Mucosa of descending colon (tissue), 3 donors: ENCODE results near the gene TRAPPC6A. TPM values are rescaled to one million over a fixed set of nuclear protein-coding genes. Genes with fewer than 3 reads are reported as not detected.

Experiments
- ATAC-seq: fragments of 200-7000 bp; cut with Tn5 transposase; one replicate; pipeline ENCODE4 v1.9.1; 2020; ENCODE audit warnings: mild to moderate bottlenecking, moderate library complexity
- DNase-seq, 3 donors: peaks; one replicate each; pipeline ENCODE4 v3.0.0-alpha.2; 2020
- H3K36me3 ChIP-seq: fragments of 200-600 bp; one replicate; pipeline ENCODE4 v1.8.0; 2021; ENCODE audit warnings: low read depth, mild to moderate bottlenecking
- H3K4me1 ChIP-seq: fragments of 200-600 bp; one replicate; pipeline ENCODE4 v1.8.0; 2021; ENCODE audit warnings: low read depth, mild to moderate bottlenecking
- H3K4me3 ChIP-seq: fragments of 200-600 bp; one replicate; pipeline ENCODE4 v1.8.0; 2021; ENCODE audit warnings: mild to moderate bottlenecking
- H3K9me3 ChIP-seq: fragments of 200-600 bp; one replicate; pipeline ENCODE4 v1.8.0; 2021; ENCODE audit warnings: mild to moderate bottlenecking
- CTCF ChIP-seq: fragments of 200-600 bp; IDR thresholded peaks from one replicate; pipeline ENCODE4 v1.8.0; 2022; ENCODE audit warnings: antibody characterized with exemption, mild to moderate bottlenecking
- intact Hi-C, 2 donors: fragments of 100-400 bp; cut with DNase I in 1 of 2; cut with micrococcal nuclease in 1 of 2; formaldehyde crosslinking; loops; one replicate each; pipeline versions ENCODE4 v1.11.0 to v1.11.1; 2022; cut with DNase I, micrococcal nuclease
- total RNA-seq, 3 donors: library from RNA; stranded (reverse); fragmentation: NEBNext Ultra II Directional in 2 of 3; extraction: Animal tissue kit (Norgen Biotek cat#: 25700) in 2 of 3; gene quantifications; one replicate each; pipeline versions ENCODE4 v1.2.1 to v1.2.4, GENCODE V29; 2021 to 2023
- donor health status: DM: no; HTN: no; CAD: no; lungs with moderate emphysema.
- donor health status: DM: no; HTN: no; CAD: no.
- donor health status: DM: no; HTN: yes; CAD: no.

TRAPPC6A gene
- total RNA-seq, 3 donors from 2014 or later: 29.0 to 45.1 (median 37.4) TPM

- Histone ChIP-seq H3K4me3 (no peak overlapping the region), H3K4me1 (peaks cover 4% of the 10 kb centered on the region), H3K36me3 (no peaks in the 10 kb centered on the region), H3K9me3 (no peaks in the 10 kb centered on the region)
- intact Hi-C loops: no loop called here
- no peak for TF ChIP-seq CTCF
- ATAC-seq (no peak), DNase-seq (no peak)
These were observed 31.3 kb downstream of the TRAPPC6A start for GRCh38 chr19:45146741-45147205.

- DNase-seq (no peak), ATAC-seq (no peak)
- no peaks in the 10 kb centered on the region for H3K9me3 ChIP-seq
- no peaks in the 10 kb centered on the region for H3K4me1 ChIP-seq
- no peak overlapping the region for H3K4me3 ChIP-seq
- no peaks in the 10 kb centered on the region for H3K36me3 ChIP-seq
- intact Hi-C loops: no loop called here
- no peak for TF ChIP-seq CTCF
These were observed 31.8 kb downstream of the TRAPPC6A start for GRCh38 chr19:45146251-45146650.

GRCh38 chr19:45145270-45146189 is 32.5 kb downstream of the TRAPPC6A start:
- ATAC-seq (no peak), DNase-seq (no peak)
- H3K4me1 ChIP-seq: no peaks in the 10 kb centered on the region
- TF ChIP-seq CTCF: no peak
- H3K4me3 ChIP-seq: no peak overlapping the region
- no peaks in the 10 kb centered on the region for H3K36me3 ChIP-seq
- intact Hi-C loops: no loop called here
- no peaks in the 10 kb centered on the region for H3K9me3 ChIP-seq

- H3K9me3 ChIP-seq: no peaks in the 10 kb centered on the region
- DNase-seq (no peak), ATAC-seq (no peak)
- TF ChIP-seq CTCF: no peak
- no peaks in the 10 kb centered on the region for H3K36me3 ChIP-seq
- no peaks in the 10 kb centered on the region for H3K4me1 ChIP-seq
- intact Hi-C loops: no loop called here
- H3K4me3 ChIP-seq: no peak overlapping the region
These were observed 33.4 kb downstream of the TRAPPC6A start for GRCh38 chr19:45144431-45145269.

GRCh38 chr19:45142726-45143110 is 35.3 kb downstream of the TRAPPC6A start:
- no peak overlapping the region for H3K4me3 ChIP-seq
- ATAC-seq (no peak), DNase-seq (no peak)
- H3K36me3 ChIP-seq: no peaks in the 10 kb centered on the region
- TF ChIP-seq CTCF: no peak
- H3K9me3 ChIP-seq: no peaks in the 10 kb centered on the region
- intact Hi-C loops: no loop called here
- H3K4me1 ChIP-seq: no peaks in the 10 kb centered on the region
